GM12801 (cell line): ENCODE results near the gene ZNF630.

Experiments
- CTCF ChIP-seq: IDR thresholded peaks from one replicate; pipeline ENCODE4 v1.5.1; 2011; ENCODE audit warnings: control low read depth; ENCODE audit not compliant: insufficient read length; ENCODE audit errors: extremely low read depth

Gene ZNF630

DNA sequence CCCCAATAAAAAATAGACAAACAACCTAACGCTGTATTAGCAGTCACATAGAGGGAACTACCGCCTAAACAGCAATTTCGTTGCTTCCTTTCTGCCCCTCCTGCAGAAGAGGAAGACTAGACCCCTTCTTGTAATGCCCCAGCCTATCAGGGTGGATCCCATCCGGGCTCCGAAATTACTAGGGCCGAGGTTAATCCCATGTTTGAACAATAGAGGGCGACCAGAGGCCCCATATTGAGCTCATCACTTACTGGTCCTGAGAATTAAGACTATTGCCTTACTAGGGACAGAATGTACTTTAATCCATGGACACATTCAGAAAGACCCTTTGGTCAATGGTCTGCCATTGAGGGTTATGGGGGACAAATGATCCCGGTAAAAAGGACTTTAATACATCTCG lies 11.8 kb upstream of the ZNF630 start:
- no peak for TF ChIP-seq CTCF

- no peak for TF ChIP-seq CTCF
Observed at GRCh38 chrX:48076343-48076742, 4.9 kb upstream of the ZNF630 start.

- no peak for TF ChIP-seq CTCF
Observed at GRCh38 chrX:48071986-48072605, 656 bp upstream of the ZNF630 start.

DNA sequence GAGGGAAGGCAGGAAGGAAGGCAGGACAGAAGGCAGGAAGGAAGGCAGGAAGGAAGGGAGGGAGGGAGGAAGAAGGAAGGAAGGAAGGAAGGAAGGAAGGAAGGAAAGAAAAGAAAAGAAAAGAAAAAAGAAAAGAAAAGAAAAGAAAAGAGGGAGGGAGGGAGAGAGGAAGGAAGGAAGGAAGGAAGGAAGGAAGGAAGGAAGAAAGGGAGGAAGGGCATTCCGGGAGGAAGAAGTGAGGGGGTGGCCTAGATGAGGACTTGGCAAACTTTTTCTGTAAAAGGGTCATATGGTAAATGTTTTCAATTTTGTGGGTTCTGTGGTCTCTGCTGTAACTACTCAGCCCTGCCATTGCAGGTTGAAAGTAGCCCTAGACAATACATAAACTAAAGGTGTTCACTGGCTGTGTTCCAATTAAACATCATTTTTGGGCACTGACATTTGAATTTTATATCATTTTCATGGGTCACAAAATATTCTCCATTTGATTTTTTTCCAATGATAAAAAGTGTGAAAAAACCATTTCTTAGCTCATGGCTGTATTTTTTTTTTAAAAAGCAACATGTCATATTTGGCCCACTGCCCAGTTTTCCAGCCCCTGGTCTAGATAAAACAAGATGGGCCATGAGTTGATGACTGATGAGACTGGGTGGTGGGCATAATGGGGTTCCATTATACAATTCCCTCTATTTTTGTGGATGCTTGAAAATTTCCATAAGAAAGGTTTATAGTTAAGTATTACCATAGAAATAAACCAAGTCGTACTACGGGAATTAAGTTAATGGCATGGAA lies 3.1 kb downstream of the ZNF630 start:
- TF ChIP-seq CTCF = no peak

DNA sequence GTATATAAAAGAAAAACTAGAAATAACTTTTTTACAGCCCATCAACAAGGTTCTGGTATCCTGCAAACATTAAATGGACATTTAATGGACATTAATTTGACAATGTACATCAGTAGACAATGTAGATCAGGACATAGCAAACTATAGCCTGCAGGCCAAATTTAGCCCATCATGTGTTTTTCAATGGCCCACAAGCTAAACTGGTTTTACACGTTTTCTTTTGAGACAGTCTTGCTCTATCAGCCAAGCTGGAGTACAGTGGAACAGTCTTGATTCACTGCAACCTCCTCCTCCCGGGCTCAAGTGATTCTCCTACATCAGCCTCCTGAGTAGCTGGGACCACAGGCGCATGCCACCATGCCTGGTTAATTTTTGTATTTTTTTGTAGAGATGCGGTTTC lies 7.2 kb downstream of the ZNF630 start:
- TF ChIP-seq CTCF = no peak

DNA sequence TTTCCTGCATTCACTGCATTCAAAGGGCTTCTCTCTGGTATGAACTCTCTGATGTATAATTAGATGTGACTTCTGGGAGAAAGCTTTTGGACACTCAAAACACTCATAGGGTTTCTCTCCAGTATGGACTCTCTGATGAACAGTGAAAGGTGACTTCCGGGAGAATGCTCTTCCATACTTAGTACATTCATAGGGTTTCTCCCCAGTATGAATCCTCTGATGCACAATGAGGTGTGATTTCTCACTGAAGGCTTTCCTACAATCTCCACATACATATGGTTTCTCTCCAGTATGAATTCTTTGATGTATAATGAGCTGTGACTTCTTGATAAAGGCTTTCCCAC lies 12.2 kb downstream of the ZNF630 start:
- TF ChIP-seq CTCF = no peak

- TF ChIP-seq CTCF = no peak
Observed at GRCh38 chrX:48058621-48059295, 12.7 kb downstream of the ZNF630 start.
